HL-60 (cell line): Measurements from ENCODE around the gene NRP1.

Experiments
- GABPA ChIP-seq: IDR thresholded peaks from 2 replicates; pipeline ENCODE4 v1.6.1; 2012; ENCODE audit warnings: low read depth
- POLR2AphosphoS5 ChIP-seq: IDR thresholded peaks from 2 replicates; pipeline ENCODE4 v1.6.1; 2012; ENCODE audit warnings: low read depth
- SPI1 ChIP-seq: IDR thresholded peaks from 2 replicates; pipeline ENCODE4 v1.6.1; 2012; ENCODE audit warnings: low read depth, mild to moderate bottlenecking, borderline replicate concordance
- TF ChIP-seq, protein P1 (sequence below): IDR thresholded peaks from 2 replicates; pipeline ENCODE4 v1.6.1; 2012; ENCODE audit warnings: low read depth; ENCODE audit not compliant: insufficient replicate concordance
- TF ChIP-seq, protein P2 (sequence below): IDR thresholded peaks from one replicate; pipeline ENCODE4 v1.5.1; 2011; ENCODE audit warnings: low read length, control low read depth, inconsistent platforms; ENCODE audit not compliant: insufficient read depth

DNA sequence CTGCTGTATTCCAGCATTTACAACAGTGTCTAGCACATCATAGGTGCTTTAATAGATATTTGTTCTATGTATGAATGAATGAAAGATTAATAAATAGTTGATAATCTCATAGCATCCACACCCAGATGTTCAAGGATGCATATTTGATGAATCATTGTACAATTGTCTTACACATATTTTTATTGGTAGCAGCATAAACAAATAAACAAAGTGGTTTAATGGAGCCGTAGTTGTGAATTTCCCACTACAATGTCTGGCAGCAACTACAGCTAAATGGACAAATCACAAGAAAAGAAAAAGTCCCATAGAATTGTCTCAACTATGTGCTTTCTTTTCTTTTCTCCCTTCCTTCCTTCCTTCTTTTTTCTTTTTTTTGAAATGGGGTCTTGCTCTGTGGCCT, 150.8 kb downstream of the NRP1 start:
- TF ChIP-seq, protein P1, sequence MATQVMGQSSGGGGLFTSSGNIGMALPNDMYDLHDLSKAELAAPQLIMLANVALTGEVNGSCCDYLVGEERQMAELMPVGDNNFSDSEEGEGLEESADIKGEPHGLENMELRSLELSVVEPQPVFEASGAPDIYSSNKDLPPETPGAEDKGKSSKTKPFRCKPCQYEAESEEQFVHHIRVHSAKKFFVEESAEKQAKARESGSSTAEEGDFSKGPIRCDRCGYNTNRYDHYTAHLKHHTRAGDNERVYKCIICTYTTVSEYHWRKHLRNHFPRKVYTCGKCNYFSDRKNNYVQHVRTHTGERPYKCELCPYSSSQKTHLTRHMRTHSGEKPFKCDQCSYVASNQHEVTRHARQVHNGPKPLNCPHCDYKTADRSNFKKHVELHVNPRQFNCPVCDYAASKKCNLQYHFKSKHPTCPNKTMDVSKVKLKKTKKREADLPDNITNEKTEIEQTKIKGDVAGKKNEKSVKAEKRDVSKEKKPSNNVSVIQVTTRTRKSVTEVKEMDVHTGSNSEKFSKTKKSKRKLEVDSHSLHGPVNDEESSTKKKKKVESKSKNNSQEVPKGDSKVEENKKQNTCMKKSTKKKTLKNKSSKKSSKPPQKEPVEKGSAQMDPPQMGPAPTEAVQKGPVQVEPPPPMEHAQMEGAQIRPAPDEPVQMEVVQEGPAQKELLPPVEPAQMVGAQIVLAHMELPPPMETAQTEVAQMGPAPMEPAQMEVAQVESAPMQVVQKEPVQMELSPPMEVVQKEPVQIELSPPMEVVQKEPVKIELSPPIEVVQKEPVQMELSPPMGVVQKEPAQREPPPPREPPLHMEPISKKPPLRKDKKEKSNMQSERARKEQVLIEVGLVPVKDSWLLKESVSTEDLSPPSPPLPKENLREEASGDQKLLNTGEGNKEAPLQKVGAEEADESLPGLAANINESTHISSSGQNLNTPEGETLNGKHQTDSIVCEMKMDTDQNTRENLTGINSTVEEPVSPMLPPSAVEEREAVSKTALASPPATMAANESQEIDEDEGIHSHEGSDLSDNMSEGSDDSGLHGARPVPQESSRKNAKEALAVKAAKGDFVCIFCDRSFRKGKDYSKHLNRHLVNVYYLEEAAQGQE = no peak
- TF ChIP-seq, protein P2, sequence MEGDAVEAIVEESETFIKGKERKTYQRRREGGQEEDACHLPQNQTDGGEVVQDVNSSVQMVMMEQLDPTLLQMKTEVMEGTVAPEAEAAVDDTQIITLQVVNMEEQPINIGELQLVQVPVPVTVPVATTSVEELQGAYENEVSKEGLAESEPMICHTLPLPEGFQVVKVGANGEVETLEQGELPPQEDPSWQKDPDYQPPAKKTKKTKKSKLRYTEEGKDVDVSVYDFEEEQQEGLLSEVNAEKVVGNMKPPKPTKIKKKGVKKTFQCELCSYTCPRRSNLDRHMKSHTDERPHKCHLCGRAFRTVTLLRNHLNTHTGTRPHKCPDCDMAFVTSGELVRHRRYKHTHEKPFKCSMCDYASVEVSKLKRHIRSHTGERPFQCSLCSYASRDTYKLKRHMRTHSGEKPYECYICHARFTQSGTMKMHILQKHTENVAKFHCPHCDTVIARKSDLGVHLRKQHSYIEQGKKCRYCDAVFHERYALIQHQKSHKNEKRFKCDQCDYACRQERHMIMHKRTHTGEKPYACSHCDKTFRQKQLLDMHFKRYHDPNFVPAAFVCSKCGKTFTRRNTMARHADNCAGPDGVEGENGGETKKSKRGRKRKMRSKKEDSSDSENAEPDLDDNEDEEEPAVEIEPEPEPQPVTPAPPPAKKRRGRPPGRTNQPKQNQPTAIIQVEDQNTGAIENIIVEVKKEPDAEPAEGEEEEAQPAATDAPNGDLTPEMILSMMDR = no peak
- TF ChIP-seq POLR2AphosphoS5 = no peak
- no peak for TF ChIP-seq SPI1
- TF ChIP-seq GABPA = no peak
